K562 (cell line): ENCODE data around the gene NRIP2. TPM values are rescaled to one million over a fixed set of nuclear protein-coding genes. Genes with fewer than 3 reads are reported as not detected.
A peak's percentile ranks its signal among the peaks of the same experiment; 100 is the strongest.

Source experiments
- HEY1 ChIP-seq: fragments of 250-450 bp; sonication (Bioruptor Pico); IDR thresholded peaks from 2 replicates; pipeline ENCODE4 v1.5.0; 2020; ENCODE audit warnings: mild to moderate bottlenecking, moderate library complexity, borderline replicate concordance
- HMG20B ChIP-seq: fragments of 250-450 bp; sonication (Bioruptor Pico); IDR thresholded peaks from 2 replicates; pipeline ENCODE4 v1.5.0; 2021; ENCODE audit warnings: mild to moderate bottlenecking
- KAT8 ChIP-seq: fragments of 450-650 bp; IDR thresholded peaks from 2 replicates; pipeline ENCODE4 v1.6.1; 2016; ENCODE audit warnings: low read depth, mild to moderate bottlenecking
- NFE2 ChIP-seq: IDR thresholded peaks from 2 replicates; pipeline ENCODE4 v1.6.1; 2014; ENCODE audit warnings: antibody characterized with exemption, low read depth
- NUFIP1 ChIP-seq: fragments of 450-650 bp; IDR thresholded peaks from 2 replicates; pipeline ENCODE4 v1.6.1; 2018; ENCODE audit not compliant: partially characterized antibody
- SIN3A ChIP-seq, 2 experiments: fragments of 150-350 bp in 1 of 2; IDR thresholded peaks; 2 replicates each; pipeline ENCODE4 v1.6.1; 2011 to 2016; ENCODE audit warnings: borderline replicate concordance in 2 of 2, low read depth in 2 of 2, low read length in 2 of 2, mild to moderate bottlenecking in 2 of 2, moderate library complexity in 2 of 2; ENCODE audit not compliant: control insufficient read depth in 1 of 2
- SIN3B ChIP-seq: fragments of 450-650 bp; IDR thresholded peaks from 2 replicates; pipeline ENCODE4 v1.6.1; 2017; ENCODE audit warnings: low read depth, mild to moderate bottlenecking, moderate library complexity
- SMARCA5 ChIP-seq: fragments of 450-650 bp; IDR thresholded peaks from 2 replicates; pipeline ENCODE4 v1.6.1; 2016
- SMARCB1 ChIP-seq: IDR thresholded peaks from 2 replicates; pipeline ENCODE4 v1.6.1; 2011; ENCODE audit warnings: improper control_type of control experiment, low read depth; ENCODE audit not compliant: insufficient read length
- ZC3H4 ChIP-seq: sonication (generic); formaldehyde crosslinking; IDR thresholded peaks from 2 replicates; pipeline ENCODE4 v1.9.0; 2021; ENCODE audit warnings: missing genetic modification reagents, borderline replicate concordance
- ZEB2 ChIP-seq: fragments of 450-650 bp; IDR thresholded peaks from 2 replicates; pipeline ENCODE4 v1.6.1; 2016
- ZFP1 ChIP-seq: fragments of 450-650 bp; formaldehyde crosslinking; IDR thresholded peaks from 2 replicates; pipeline ENCODE4 v1.4.0; 2020; ENCODE audit warnings: mild to moderate bottlenecking, mixed read lengths
- ZFP30 ChIP-seq: fragments of 250-450 bp; sonication (Bioruptor Pico); IDR thresholded peaks from 2 replicates; pipeline ENCODE4 v1.8.0; 2022; ENCODE audit warnings: moderate library complexity, mild to moderate bottlenecking, inconsistent platforms, borderline replicate concordance
- ZNF212 ChIP-seq: fragments of 450-650 bp; formaldehyde crosslinking; IDR thresholded peaks from 2 replicates; pipeline ENCODE4 v1.4.0; 2020; ENCODE audit warnings: mild to moderate bottlenecking
- polyA plus RNA-seq, 8 experiments: library from polyadenylated mRNA; depleted of rRNA in 4 of 8; stranded (reverse) in 5 of 8; unstranded in 3 of 8; fragments of >200 nt; fragmentation: Nextera tagmentation in 2 of 8; fragmentation: Illumina TruSeq in 1 of 8; extraction: Ambion mirVana in 2 of 8; extraction: Trizol in 1 of 8; gene quantifications; 2 replicates each; pipeline versions ENCODE4 v1.2.1 to v1.2.3, GENCODE V29; 2011 to 2014; ENCODE audit warnings: inconsistent platforms in 1 of 8, missing spikeins in 1 of 8
- total RNA-seq, 7 experiments: library from RNA; depleted of rRNA in 6 of 7; stranded (reverse); fragments of >200 nt in 6 of 7; fragmentation: Illumina TruSeq in 2 of 7; extraction: Trizol in 2 of 7; gene quantifications; 2 replicates each; pipeline versions ENCODE4 v1.2.1 to v1.2.3, GENCODE V29; 2011 to 2021; ENCODE audit warnings: low replicate concordance in 1 of 7
- TF ChIP-seq, protein P1 (sequence below): sonication (generic); formaldehyde crosslinking; IDR thresholded peaks from 2 replicates; pipeline ENCODE4 v1.8.0; 2022; ENCODE audit warnings: missing genetic modification reagents, mild to moderate bottlenecking, borderline replicate concordance
- TF ChIP-seq, protein P2 (sequence below): fragments of 250-450 bp; sonication (Bioruptor Pico); IDR thresholded peaks from 2 replicates; pipeline ENCODE4 v1.8.0; 2022; ENCODE audit warnings: inconsistent platforms
- TF ChIP-seq, protein P3 (sequence below): fragments of 450-650 bp; formaldehyde crosslinking; IDR thresholded peaks from 2 replicates; pipeline ENCODE4 v1.4.0; 2020; ENCODE audit warnings: mild to moderate bottlenecking, mixed read lengths
- TF ChIP-seq, protein P4 (sequence below): sonication (generic); formaldehyde crosslinking; IDR thresholded peaks from 2 replicates; pipeline ENCODE4 v1.4.0; 2020; ENCODE audit warnings: mild to moderate bottlenecking, missing genetic modification reagents
- TF ChIP-seq, protein P5 (sequence below): sonication (generic); formaldehyde crosslinking; IDR thresholded peaks from 2 replicates; pipeline ENCODE4 v1.8.0; 2022; ENCODE audit warnings: mild to moderate bottlenecking, missing genetic modification reagents

Gene NRIP2
- total and polyA plus RNA-seq, 9 of the 15 experiments (the other 6 are each of a cell fraction or from before 2014, with no cell fraction given), result 0.07 to 0.10 TPM; not detected in 7

DNA sequence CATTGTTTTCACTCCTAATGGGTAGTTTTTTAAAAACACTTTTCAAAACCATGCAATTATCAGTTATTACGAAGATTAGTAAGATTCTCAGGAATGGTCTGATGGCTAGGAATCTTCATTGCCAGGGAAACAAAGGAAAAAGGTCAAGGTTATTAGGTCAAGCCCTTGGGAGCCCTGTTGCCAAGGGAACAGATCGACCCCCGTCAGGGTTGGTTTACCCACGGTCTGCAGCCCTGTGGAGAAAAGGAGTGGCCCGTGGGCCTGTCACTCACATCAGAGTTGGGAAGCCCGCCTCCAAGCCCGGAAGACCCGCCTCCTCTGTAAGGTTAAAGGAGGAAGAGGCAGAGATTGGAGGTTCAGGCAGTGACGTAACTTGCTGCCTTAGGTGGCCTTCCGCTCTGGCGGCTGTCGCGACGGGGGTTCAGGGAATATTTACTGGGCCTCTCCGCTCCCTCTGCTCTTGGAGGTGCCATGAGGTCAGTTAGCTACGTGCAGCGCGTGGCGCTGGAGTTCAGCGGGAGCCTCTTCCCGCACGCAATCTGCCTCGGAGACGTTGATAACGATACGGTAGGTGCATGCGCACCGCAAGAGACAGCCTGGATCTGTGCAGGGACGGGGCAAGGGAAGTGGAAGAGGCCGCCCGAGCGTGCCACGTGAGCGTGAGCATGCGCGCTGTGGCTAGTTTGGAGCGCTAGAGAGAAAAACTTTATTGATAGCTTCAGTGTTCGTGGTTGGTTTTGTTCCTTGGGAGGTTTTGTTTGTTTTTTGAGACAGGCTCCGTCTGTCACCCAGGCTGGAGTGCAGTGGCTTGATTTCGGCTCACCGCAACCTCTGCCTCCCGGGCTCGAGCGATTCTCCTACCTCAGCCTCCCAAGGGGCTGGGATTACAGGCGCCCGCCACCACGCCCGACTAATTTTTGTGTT, 22.3 kb downstream of the NRIP2 start, which contains the start of gene ITFG2 (continued):
- TF ChIP-seq SIN3A (IDR thresholded peaks at IDR 0.05; ENCODE audit: borderline replicate concordance in 2 of 2, control insufficient read depth in 1 of 2, low read depth in 2 of 2, low read length in 2 of 2), result peak in 1 of 2 experiments; percentile 62; a peak in 2 of 4 replicates
- TF ChIP-seq, protein P1, sequence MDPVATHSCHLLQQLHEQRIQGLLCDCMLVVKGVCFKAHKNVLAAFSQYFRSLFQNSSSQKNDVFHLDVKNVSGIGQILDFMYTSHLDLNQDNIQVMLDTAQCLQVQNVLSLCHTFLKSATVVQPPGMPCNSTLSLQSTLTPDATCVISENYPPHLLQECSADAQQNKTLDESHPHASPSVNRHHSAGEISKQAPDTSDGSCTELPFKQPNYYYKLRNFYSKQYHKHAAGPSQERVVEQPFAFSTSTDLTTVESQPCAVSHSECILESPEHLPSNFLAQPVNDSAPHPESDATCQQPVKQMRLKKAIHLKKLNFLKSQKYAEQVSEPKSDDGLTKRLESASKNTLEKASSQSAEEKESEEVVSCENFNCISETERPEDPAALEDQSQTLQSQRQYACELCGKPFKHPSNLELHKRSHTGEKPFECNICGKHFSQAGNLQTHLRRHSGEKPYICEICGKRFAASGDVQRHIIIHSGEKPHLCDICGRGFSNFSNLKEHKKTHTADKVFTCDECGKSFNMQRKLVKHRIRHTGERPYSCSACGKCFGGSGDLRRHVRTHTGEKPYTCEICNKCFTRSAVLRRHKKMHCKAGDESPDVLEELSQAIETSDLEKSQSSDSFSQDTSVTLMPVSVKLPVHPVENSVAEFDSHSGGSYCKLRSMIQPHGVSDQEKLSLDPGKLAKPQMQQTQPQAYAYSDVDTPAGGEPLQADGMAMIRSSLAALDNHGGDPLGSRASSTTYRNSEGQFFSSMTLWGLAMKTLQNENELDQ (CRISPR knock-in tag), result 0 out of 2 replicates have a peak, but pooled peaks have one; percentile 56
- TF ChIP-seq, protein P2, sequence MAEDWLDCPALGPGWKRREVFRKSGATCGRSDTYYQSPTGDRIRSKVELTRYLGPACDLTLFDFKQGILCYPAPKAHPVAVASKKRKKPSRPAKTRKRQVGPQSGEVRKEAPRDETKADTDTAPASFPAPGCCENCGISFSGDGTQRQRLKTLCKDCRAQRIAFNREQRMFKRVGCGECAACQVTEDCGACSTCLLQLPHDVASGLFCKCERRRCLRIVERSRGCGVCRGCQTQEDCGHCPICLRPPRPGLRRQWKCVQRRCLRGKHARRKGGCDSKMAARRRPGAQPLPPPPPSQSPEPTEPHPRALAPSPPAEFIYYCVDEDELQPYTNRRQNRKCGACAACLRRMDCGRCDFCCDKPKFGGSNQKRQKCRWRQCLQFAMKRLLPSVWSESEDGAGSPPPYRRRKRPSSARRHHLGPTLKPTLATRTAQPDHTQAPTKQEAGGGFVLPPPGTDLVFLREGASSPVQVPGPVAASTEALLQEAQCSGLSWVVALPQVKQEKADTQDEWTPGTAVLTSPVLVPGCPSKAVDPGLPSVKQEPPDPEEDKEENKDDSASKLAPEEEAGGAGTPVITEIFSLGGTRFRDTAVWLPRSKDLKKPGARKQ (CRISPR knock-in tag), result no peak
- TF ChIP-seq, protein P3, sequence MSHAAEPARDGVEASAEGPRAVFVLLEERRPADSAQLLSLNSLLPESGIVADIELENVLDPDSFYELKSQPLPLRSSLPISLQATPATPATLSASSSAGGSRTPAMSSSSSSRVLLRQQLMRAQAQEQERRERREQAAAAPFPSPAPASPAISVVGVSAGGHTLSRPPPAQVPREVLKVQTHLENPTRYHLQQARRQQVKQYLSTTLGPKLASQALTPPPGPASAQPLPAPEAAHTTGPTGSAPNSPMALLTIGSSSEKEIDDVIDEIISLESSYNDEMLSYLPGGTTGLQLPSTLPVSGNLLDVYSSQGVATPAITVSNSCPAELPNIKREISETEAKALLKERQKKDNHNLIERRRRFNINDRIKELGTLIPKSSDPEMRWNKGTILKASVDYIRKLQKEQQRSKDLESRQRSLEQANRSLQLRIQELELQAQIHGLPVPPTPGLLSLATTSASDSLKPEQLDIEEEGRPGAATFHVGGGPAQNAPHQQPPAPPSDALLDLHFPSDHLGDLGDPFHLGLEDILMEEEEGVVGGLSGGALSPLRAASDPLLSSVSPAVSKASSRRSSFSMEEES, result no peak
- no peak for TF ChIP-seq SMARCB1
- TF ChIP-seq, protein P4, sequence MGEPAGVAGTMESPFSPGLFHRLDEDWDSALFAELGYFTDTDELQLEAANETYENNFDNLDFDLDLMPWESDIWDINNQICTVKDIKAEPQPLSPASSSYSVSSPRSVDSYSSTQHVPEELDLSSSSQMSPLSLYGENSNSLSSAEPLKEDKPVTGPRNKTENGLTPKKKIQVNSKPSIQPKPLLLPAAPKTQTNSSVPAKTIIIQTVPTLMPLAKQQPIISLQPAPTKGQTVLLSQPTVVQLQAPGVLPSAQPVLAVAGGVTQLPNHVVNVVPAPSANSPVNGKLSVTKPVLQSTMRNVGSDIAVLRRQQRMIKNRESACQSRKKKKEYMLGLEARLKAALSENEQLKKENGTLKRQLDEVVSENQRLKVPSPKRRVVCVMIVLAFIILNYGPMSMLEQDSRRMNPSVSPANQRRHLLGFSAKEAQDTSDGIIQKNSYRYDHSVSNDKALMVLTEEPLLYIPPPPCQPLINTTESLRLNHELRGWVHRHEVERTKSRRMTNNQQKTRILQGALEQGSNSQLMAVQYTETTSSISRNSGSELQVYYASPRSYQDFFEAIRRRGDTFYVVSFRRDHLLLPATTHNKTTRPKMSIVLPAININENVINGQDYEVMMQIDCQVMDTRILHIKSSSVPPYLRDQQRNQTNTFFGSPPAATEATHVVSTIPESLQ, result 0 out of 2 replicates have a peak, but pooled peaks have one; percentile 86
- no peak for TF ChIP-seq ZFP1 (CRISPR knock-in tag)
- peak; percentile 71 for TF ChIP-seq SIN3B
- no peak for TF ChIP-seq ZNF212 (CRISPR knock-in tag)
- TF ChIP-seq SMARCA5, result no peak
- TF ChIP-seq NUFIP1, result no peak
- no peak for TF ChIP-seq HMG20B
- 0 out of 2 replicates have a peak, but pooled peaks have one; percentile 15 for TF ChIP-seq ZEB2
- TF ChIP-seq ZC3H4 (CRISPR knock-in tag), result no peak
- TF ChIP-seq KAT8, result no peak
- TF ChIP-seq, protein P5, sequence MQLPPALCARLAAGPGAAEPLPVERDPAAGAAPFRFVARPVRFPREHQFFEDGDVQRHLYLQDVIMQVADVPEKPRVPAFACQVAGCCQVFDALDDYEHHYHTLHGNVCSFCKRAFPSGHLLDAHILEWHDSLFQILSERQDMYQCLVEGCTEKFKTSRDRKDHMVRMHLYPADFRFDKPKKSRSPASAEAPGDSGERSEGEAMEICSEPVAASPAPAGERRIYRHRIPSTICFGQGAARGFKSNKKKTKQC (CRISPR knock-in tag), result peak; percentile 69; the same call in 1 of the 2 replicates
- no peak for TF ChIP-seq ZFP30 (CRISPR knock-in tag)
- no peak for TF ChIP-seq HEY1 (CRISPR knock-in tag)
- TF ChIP-seq NFE2, result no peak
